CD4-positive, alpha-beta T cell treated with Interleukin-12 subunit alpha and Interleukin-12 subunit beta, for 1 hour (primary cell): Measurements from ENCODE around the gene ZNF302.

Source experiments
- DNase-seq: peaks from one replicate; pipeline ENCODE4 v3.0.0-alpha.2; 2020

The ZNF302 gene

DNA sequence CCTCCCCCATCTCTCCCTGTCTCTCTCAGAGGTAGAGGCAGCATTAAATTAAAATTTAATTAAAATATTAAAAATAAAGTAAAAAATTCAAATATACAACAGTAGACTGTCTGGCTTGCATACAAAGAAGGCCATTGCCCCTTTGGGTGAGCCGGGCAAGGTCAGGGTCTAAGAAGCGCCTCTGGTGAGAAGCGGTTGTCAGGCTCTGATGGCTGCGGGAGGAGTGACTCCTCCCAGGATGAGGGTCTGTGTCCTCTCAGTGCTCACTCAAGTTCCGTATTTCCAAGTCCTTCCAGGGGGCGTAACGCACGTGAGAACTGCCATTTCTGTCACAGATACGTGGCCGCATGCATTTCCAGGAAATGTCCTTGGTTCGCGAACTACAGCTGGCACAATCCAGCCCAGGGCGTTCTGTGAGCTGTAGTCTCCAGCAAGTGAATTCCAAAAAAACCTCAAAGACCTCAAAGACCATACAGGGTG lies 55.8 kb downstream of the ZNF302 start:
- DNase-seq: no peak

- DNase-seq: peak; percentile 84
Measured at GRCh38 chr19:34733746-34734536, 56.5 kb downstream of the ZNF302 start, which contains the start of gene ZNF181. Gene ZNF181 (plus strand): TSS chr19:34734243. CDS start chr19:34735038, 795 bp downstream.

GRCh38 chr19:34734537-34735103 lies 57.1 kb downstream of the ZNF302 start:
- DNase-seq: no peak
